Measurements from ENCODE around the gene TMEM59L. TPM values are rescaled to one million over a fixed set of nuclear protein-coding genes. Genes with fewer than 3 reads are reported as not detected.

Gene TMEM59L
- total RNA-seq, 2 experiments from 2014 or later = not detected

- CTCF ChIA-PET = no interaction called here
- POLR2A ChIA-PET = no interaction called here
Observed at GRCh38 chr19:18666784-18667183, 54.1 kb downstream of the TMEM59L start.

- POLR2A ChIA-PET = no interaction called here
- CTCF ChIA-PET = no interaction called here
Observed at GRCh38 chr19:18667531-18668251, 55.0 kb downstream of the TMEM59L start.

- CTCF ChIA-PET = no interaction called here
- POLR2A ChIA-PET = no interaction called here
Observed at GRCh38 chr19:18668252-18668631, 55.6 kb downstream of the TMEM59L start.

- POLR2A ChIA-PET = no interaction called here
- CTCF ChIA-PET = no interaction called here
Observed at GRCh38 chr19:18668744-18669523, 56.3 kb downstream of the TMEM59L start.

- ChIA-PET POLR2A (no interaction called here), CTCF (no interaction called here)
Observed at GRCh38 chr19:18669524-18669817, 56.8 kb downstream of the TMEM59L start.

- CTCF ChIA-PET = no interaction called here
- POLR2A ChIA-PET = no interaction called here
Observed at GRCh38 chr19:18669883-18670282, 57.2 kb downstream of the TMEM59L start.

DNA sequence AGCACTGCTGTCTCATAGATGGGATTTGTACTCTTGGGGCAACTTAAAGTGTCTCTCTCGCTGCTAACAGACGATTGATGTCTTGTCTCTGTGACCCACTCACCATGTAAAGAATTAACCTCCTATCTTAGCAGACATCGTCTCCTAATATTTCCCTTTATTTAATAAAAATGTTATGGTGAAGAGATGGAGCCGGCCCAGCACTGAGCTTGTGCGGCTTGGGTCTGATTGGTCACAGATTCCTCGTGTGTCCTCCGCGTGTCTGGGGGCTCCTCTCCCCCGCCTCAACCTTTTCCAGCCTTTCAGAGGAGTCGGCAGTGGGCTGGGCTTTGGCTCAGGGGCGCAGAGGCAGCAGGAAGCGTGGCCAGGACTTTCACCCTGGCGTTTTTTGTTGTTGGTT lies 57.6 kb downstream of the TMEM59L start:
- ChIA-PET CTCF (no interaction called here), POLR2A (no interaction called here)

Other genes starting within 250 kb of the TMEM59L start
- gene GDF15, start 226.7 kb upstream of the TMEM59L start, total RNA-seq = not detected
- gene LRRC25, start 215.2 kb upstream of the TMEM59L start, total RNA-seq = not detected
- gene SSBP4, start 193.5 kb upstream of the TMEM59L start, total RNA-seq = 100 to 1,000 TPM; 151 to 158 TPM
- 10 to 100 TPM; 22.8 to 23.7 TPM for gene ISYNA1, start 174.7 kb upstream of the TMEM59L start, total RNA-seq
- 10 to 100 TPM; 22.6 to 24.3 TPM for gene ELL, start 90.8 kb upstream of the TMEM59L start, total RNA-seq
- 100 to 1,000 TPM; 167 to 168 TPM for gene FKBP8, start 69.3 kb upstream of the TMEM59L start, total RNA-seq
- gene KXD1, start 55.0 kb upstream of the TMEM59L start, total RNA-seq = 100 to 1,000 TPM; 124 to 129 TPM
- gene UBA52, start 41.0 kb upstream of the TMEM59L start, total RNA-seq = 1,000 to 10,000 TPM; 1,648 to 1,705 TPM
- 10 to 100 TPM; 95.2 to 98.7 TPM for gene REX1BD, start 24.1 kb upstream of the TMEM59L start, total RNA-seq
- gene CRLF1, start 6.1 kb upstream of the TMEM59L start, total RNA-seq = under 1 TPM in 1 of 2 experiments, not detected in 1; 0.61 TPM
- 10 to 100 TPM; 11.8 to 14.3 TPM for gene KLHL26, start 24.2 kb downstream of the TMEM59L start, total RNA-seq
- gene CRTC1, start 70.8 kb downstream of the TMEM59L start, total RNA-seq = 1 to 10 TPM; 5.0 to 5.5 TPM
- not detected for gene COMP, start 178.4 kb downstream of the TMEM59L start, total RNA-seq
- gene UPF1, start 219.1 kb downstream of the TMEM59L start, total RNA-seq = 10 to 100 TPM; 89.3 to 92.0 TPM